Natural killer cell (primary cell): ENCODE results near the gene OR4M1. TPM values are rescaled to one million over a fixed set of nuclear protein-coding genes. Genes with fewer than 3 reads are reported as not detected.
"Not testable (repeated sequence)": the region's sequence is repeated elsewhere in the genome, so short reads cannot be mapped to it uniquely, and the experiment has no call there.

Experiments
- ATAC-seq, 3 donors: fragments of 150-1000 bp in 2 of 3; fragments of 200-7000 bp in 1 of 3; cut with Tn5 transposase; 1 replicate in 1 of 3; 2 replicates in 2 of 3; pipeline ENCODE4 v1.10.0; 2021; ENCODE audit warnings: mild to moderate bottlenecking in 2 of 3, moderate library complexity in 2 of 3
- DNase-seq, 2 donors: peaks; one replicate each; pipeline versions ENCODE4 v3.0.0 to v3.0.0-alpha.2; 2013 to 2021; ENCODE audit warnings: mixed read lengths in 1 of 2
- H3K27ac ChIP-seq: one replicate; pipeline ENCODE4 v1.5.1; 2013; ENCODE audit warnings: mild to moderate bottlenecking, low read length
- H3K27me3 ChIP-seq: one replicate; pipeline ENCODE4 v1.6.1; 2013; ENCODE audit warnings: low read length; ENCODE audit not compliant: control insufficient read depth, insufficient read depth
- H3K36me3 ChIP-seq: one replicate; pipeline ENCODE4 v1.6.1; 2013; ENCODE audit warnings: low read length; ENCODE audit not compliant: control insufficient read depth, insufficient read depth
- H3K4me1 ChIP-seq: one replicate; pipeline ENCODE4 v1.6.1; 2013; ENCODE audit warnings: low read length; ENCODE audit not compliant: control insufficient read depth, insufficient read depth
- H3K4me3 ChIP-seq: one replicate; pipeline ENCODE4 v1.5.1; 2013; ENCODE audit warnings: low read length
- H3K9me3 ChIP-seq: one replicate; pipeline ENCODE4 v1.6.1; 2013; ENCODE audit warnings: low read length; ENCODE audit not compliant: control insufficient read depth, insufficient read depth
- H3K27ac Mint-ChIP-seq, 2 donors: one replicate each; pipeline ENCODE4 v1.8.0; 2022; ENCODE audit warnings: mild to moderate bottlenecking in 2 of 2, mixed read lengths in 2 of 2, moderate library complexity in 1 of 2
- H3K27me3 Mint-ChIP-seq, 2 donors: one replicate each; pipeline ENCODE4 v1.8.0; 2022; ENCODE audit warnings: low read depth in 2 of 2, mixed read lengths in 2 of 2
- H3K36me3 Mint-ChIP-seq: one replicate; pipeline ENCODE4 v1.8.0; 2022; ENCODE audit warnings: mixed read lengths
- H3K4me1 Mint-ChIP-seq, 2 donors: one replicate each; pipeline ENCODE4 v1.8.0; 2022; ENCODE audit warnings: mixed read lengths in 2 of 2
- H3K4me3 Mint-ChIP-seq: one replicate; pipeline ENCODE4 v1.8.0; 2022; ENCODE audit warnings: mild to moderate bottlenecking, moderate library complexity, mixed read lengths
- H3K9me3 Mint-ChIP-seq, 2 donors: one replicate each; pipeline ENCODE4 v1.8.0; 2022; ENCODE audit warnings: mixed read lengths in 2 of 2
- WGBS: methylation state at CpG from one replicate; pipeline ENCODE4 v1.1.7; 2013; ENCODE audit warnings: missing lambda C conversion rate; ENCODE audit not compliant: insufficient coverage; 5-methylcytosine and 5-hydroxymethylcytosine counted together
- intact Hi-C: fragments of 100-400 bp; cut with micrococcal nuclease; formaldehyde crosslinking; loops from one replicate; pipeline ENCODE4 v1.14.2; 2022
- total RNA-seq, 4 donors: library from RNA; stranded (reverse); fragments of 120-200 nt in 1 of 4; gene quantifications; one replicate each; pipeline versions ENCODE4 v1.2.3 to v1.2.4, GENCODE V29; 2013 to 2022
- TF ChIP-seq, protein P1 (sequence below): fragments of 200-600 bp; IDR thresholded peaks from one replicate; pipeline ENCODE4 v1.8.0; 2022; ENCODE audit warnings: antibody characterized with exemption

OR4M1 gene
- total RNA-seq, 3 donors from 2014 or later (not counting 1 experiment from before 2014, with no cell fraction given) = not detected

DNA sequence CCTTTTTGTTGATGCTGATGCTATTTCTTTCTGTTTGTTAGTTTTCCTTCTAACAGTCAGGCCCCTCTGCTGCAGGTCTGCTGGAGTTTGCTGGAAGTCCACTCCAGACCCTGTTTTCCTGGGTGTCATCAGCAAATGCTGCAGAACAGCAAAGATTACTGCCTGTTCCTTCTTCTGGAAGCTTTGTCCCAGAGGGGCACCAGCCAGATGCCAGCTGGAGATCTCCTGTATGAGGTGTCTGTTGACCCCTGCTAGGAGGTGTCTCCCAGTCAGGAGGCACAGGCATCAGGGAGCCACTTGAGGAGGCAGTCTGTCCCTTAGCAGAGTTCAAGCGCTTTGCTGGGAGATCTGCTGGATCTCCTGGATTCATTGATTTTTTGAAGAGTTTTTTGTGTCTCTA is 46.6 kb downstream of the OR4M1 start:
- intact Hi-C loops, H3K4me1 ChIP-seq, H3K36me3 Mint-ChIP-seq, H3K4me1 Mint-ChIP-seq, H3K36me3 ChIP-seq, H3K27ac ChIP-seq, H3K4me3 ChIP-seq, H3K4me3 Mint-ChIP-seq, H3K27ac Mint-ChIP-seq, ATAC-seq, H3K27me3 ChIP-seq, DNase-seq, H3K9me3 ChIP-seq, H3K27me3 Mint-ChIP-seq, H3K9me3 Mint-ChIP-seq: not testable (repeated sequence)
- 68% methylated on average over 1 of the region's 1 CpG for WGBS

DNA sequence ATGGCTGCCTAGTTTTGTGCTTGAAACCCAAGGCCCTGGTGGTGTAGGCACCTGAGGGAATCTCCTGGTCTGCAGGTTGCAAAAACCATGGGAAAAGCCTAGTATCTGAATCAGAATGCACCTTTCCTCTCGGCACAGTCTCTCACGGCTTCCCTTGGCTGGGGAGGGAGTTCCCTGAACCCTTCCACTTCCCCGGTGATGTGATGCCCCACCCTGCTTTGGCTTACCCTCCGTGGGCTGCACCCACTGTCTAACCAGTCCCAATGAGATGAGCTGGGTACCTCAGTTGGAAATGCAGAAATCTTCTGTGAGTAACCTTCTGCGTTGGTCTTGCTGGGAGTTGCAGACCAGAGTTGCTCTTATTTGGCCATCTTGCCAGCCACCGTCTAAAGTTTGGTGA is 47.7 kb downstream of the OR4M1 start:
- H3K27ac ChIP-seq, ATAC-seq, H3K36me3 Mint-ChIP-seq, H3K36me3 ChIP-seq, H3K4me1 Mint-ChIP-seq, H3K27ac Mint-ChIP-seq, H3K4me1 ChIP-seq, H3K9me3 ChIP-seq, DNase-seq, H3K27me3 Mint-ChIP-seq, H3K27me3 ChIP-seq, H3K4me3 Mint-ChIP-seq, intact Hi-C loops, H3K4me3 ChIP-seq, H3K9me3 Mint-ChIP-seq: not testable (repeated sequence)
- WGBS = 68% methylated on average over 5 of the region's 6 CpGs

DNA sequence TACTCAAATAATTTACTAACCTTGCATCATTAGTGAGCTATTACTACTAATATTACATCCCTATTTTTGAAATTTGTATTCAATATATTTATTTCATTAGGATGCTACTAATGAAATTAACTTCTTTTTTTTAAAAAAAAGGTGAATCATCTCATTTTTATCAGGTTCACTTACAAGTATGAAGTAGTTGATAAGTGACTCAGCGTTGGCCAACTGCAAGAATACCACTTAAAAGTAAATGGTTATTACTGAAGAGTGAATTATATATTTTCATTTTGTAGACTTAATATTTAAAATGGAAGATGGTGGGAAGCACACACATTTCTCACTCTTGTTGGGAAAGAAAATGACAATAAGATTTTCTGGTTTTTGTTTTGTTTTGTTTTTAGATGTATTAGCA is 49.9 kb downstream of the OR4M1 start:
- no CpG with 5 or more reads among the region's 1 CpG for WGBS
- ATAC-seq (no peak), DNase-seq (no peak)
- Mint-ChIP-seq H3K4me3 (no peak overlapping the region), H3K27ac (no peak overlapping the region), H3K27me3 (no peaks in the 10 kb centered on the region), H3K4me1 (no peaks in the 10 kb centered on the region), H3K9me3 (peaks cover 5 to 7% of the 10 kb centered on the region in 2 donors), H3K36me3 (peaks cover 5% of the 10 kb centered on the region)
- intact Hi-C loops = no loop called here
- Histone ChIP-seq H3K4me1 (no peaks in the 10 kb centered on the region), H3K27me3 (no peaks in the 10 kb centered on the region), H3K36me3 (no peaks in the 10 kb centered on the region), H3K4me3 (no peak overlapping the region), H3K27ac (no peak overlapping the region), H3K9me3 (peaks cover 8% of the 10 kb centered on the region)
- TF ChIP-seq, protein P1, sequence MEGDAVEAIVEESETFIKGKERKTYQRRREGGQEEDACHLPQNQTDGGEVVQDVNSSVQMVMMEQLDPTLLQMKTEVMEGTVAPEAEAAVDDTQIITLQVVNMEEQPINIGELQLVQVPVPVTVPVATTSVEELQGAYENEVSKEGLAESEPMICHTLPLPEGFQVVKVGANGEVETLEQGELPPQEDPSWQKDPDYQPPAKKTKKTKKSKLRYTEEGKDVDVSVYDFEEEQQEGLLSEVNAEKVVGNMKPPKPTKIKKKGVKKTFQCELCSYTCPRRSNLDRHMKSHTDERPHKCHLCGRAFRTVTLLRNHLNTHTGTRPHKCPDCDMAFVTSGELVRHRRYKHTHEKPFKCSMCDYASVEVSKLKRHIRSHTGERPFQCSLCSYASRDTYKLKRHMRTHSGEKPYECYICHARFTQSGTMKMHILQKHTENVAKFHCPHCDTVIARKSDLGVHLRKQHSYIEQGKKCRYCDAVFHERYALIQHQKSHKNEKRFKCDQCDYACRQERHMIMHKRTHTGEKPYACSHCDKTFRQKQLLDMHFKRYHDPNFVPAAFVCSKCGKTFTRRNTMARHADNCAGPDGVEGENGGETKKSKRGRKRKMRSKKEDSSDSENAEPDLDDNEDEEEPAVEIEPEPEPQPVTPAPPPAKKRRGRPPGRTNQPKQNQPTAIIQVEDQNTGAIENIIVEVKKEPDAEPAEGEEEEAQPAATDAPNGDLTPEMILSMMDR = no peak

DNA sequence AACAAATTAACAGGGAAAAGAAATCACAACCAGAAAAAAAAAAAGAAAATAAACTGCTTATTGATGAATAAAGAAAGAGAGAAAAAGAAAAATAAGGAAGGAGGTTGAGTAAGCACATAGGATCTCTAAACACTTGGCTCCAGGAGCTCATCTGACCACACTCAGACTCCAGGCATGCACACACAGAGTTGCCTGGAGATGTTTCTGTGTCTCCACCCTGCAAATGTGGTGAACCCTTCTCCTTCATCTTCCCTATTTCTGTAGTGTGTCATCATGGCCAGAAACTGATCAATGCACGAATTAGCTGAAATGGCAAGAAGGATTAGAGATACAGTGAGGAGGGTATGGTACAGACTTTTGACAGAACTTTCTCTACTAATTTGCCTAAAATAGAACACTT is 50.5 kb downstream of the OR4M1 start:
- TF ChIP-seq, protein P1 = no peak
- WGBS = no CpG with 5 or more reads among the region's 1 CpG
- Histone ChIP-seq H3K9me3 (peaks cover 8% of the 10 kb centered on the region), H3K4me3 (no peak overlapping the region), H3K27ac (no peak overlapping the region), H3K36me3 (no peaks in the 10 kb centered on the region), H3K27me3 (no peaks in the 10 kb centered on the region), H3K4me1 (no peaks in the 10 kb centered on the region)
- DNase-seq (no peak), ATAC-seq (no peak)
- Mint-ChIP-seq H3K36me3 (peaks cover 5% of the 10 kb centered on the region), H3K4me3 (no peak overlapping the region), H3K4me1 (no peaks in the 10 kb centered on the region), H3K27me3 (no peaks in the 10 kb centered on the region), H3K27ac (no peak overlapping the region), H3K9me3 (peaks cover 5 to 7% of the 10 kb centered on the region in 2 donors)
- intact Hi-C loops = no loop called here

DNA sequence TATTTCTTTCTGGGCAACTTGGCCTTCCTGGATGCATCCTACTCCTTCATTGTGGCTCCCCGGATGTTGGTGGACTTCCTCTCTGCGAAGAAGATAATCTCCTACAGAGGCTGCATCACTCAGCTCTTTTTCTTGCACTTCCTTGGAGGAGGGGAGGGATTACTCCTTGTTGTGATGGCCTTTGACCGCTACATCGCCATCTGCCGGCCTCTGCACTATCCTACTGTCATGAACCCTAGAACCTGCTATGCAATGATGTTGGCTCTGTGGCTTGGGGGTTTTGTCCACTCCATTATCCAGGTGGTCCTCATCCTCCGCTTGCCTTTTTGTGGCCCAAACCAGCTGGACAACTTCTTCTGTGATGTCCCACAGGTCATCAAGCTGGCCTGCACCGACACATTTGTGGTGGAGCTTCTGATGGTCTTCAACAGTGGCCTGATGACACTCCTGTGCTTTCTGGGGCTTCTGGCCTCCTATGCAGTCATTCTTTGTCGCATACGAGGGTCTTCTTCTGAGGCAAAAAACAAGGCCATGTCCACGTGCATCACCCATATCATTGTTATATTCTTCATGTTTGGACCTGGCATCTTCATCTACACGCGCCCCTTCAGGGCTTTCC is 54.4 kb downstream of the OR4M1 start:
- H3K9me3 Mint-ChIP-seq, H3K27me3 ChIP-seq, H3K27me3 Mint-ChIP-seq, H3K27ac Mint-ChIP-seq, intact Hi-C loops, H3K4me1 Mint-ChIP-seq, H3K4me3 Mint-ChIP-seq, H3K36me3 ChIP-seq, DNase-seq, H3K4me1 ChIP-seq, ATAC-seq, H3K36me3 Mint-ChIP-seq, H3K27ac ChIP-seq, H3K4me3 ChIP-seq, H3K9me3 ChIP-seq: not testable (repeated sequence)
- WGBS = 66% methylated on average over 11 of the region's 12 CpGs
